ENCODE data around the gene C16orf95. TPM values are rescaled to one million over a fixed set of nuclear protein-coding genes. Genes with fewer than 3 reads are reported as not detected.

Gene C16orf95
- total RNA-seq, 1 experiment from 2014 or later = 6.0 TPM

GRCh38 chr16:87356491-87356853, 39.3 kb upstream of the C16orf95 start:
- no peaks in the 10 kb centered on the region; the same call in 1 of the 2 replicates for H3K36me3 ChIP-seq (ENCODE audit: control insufficient read depth, insufficient read depth, low read length)
- H3K4me1 ChIP-seq (ENCODE audit: control insufficient read depth, insufficient read depth, low read length) = no peaks in the 10 kb centered on the region
- no peak for DNase-seq (ENCODE audit: low read depth, low spot score)
- no peak overlapping the region for H3K27ac ChIP-seq (ENCODE audit: low read length)
- no peak for TF ChIP-seq SIN3A (IDR thresholded peaks at IDR 0.05; ENCODE audit: borderline replicate concordance, insufficient read depth, low read depth, low read length)
- TF ChIP-seq, protein P1, sequence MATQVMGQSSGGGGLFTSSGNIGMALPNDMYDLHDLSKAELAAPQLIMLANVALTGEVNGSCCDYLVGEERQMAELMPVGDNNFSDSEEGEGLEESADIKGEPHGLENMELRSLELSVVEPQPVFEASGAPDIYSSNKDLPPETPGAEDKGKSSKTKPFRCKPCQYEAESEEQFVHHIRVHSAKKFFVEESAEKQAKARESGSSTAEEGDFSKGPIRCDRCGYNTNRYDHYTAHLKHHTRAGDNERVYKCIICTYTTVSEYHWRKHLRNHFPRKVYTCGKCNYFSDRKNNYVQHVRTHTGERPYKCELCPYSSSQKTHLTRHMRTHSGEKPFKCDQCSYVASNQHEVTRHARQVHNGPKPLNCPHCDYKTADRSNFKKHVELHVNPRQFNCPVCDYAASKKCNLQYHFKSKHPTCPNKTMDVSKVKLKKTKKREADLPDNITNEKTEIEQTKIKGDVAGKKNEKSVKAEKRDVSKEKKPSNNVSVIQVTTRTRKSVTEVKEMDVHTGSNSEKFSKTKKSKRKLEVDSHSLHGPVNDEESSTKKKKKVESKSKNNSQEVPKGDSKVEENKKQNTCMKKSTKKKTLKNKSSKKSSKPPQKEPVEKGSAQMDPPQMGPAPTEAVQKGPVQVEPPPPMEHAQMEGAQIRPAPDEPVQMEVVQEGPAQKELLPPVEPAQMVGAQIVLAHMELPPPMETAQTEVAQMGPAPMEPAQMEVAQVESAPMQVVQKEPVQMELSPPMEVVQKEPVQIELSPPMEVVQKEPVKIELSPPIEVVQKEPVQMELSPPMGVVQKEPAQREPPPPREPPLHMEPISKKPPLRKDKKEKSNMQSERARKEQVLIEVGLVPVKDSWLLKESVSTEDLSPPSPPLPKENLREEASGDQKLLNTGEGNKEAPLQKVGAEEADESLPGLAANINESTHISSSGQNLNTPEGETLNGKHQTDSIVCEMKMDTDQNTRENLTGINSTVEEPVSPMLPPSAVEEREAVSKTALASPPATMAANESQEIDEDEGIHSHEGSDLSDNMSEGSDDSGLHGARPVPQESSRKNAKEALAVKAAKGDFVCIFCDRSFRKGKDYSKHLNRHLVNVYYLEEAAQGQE (IDR thresholded peaks at IDR 0.05; ENCODE audit: insufficient read depth in 1 of 2, low read depth in 2 of 2, low read length in 1 of 2) = no peak
- no peak for TF ChIP-seq CTCF (IDR thresholded peaks at IDR 0.05)
- TF ChIP-seq TCF7L2 (IDR thresholded peaks at IDR 0.05; ENCODE audit: low read depth, low read length) = no peak
- no peak for TF ChIP-seq POLR2AphosphoS5 (IDR thresholded peaks at IDR 0.05; ENCODE audit: low read depth, low read length)
- no TSS peak for BruUV-seq (replicated peaks)
- POLR2A ChIA-PET = interaction anchor here (1.0 kb wide), 1 partner anchor 46 kb away, joined by 9 read pairs; no protein-coding TSS in a partner anchor
- no peaks in the 10 kb centered on the region for H3K9me3 ChIP-seq (ENCODE audit: control insufficient read depth, insufficient read depth, low read depth, low read length)
- CTCF ChIA-PET = interaction anchor here (0.7 kb wide), 1 partner anchor 42 kb away, joined by 6 read pairs; no protein-coding TSS in a partner anchor
- H3K27me3 ChIP-seq (ENCODE audit: control insufficient read depth, insufficient read depth, low read length) = no peaks in the 10 kb centered on the region
- no peak overlapping the region for H3K4me3 ChIP-seq (ENCODE audit: low read depth in 2 of 2, low read length in 2 of 2)
- in situ Hi-C loops (cut with HindIII; ENCODE audit: low pct_unique_long_range_greater_than_20kb, low sequenced_read_pairs) (no loop called here), intact Hi-C loops (cut with micrococcal nuclease; ENCODE audit: unreplicated experiment) (no loop called here)
- ATAC-seq = no peak

GRCh38 chr16:87353613-87354012, 36.4 kb upstream of the C16orf95 start:
- H3K36me3 ChIP-seq (ENCODE audit: control insufficient read depth, insufficient read depth, low read length) = no peaks in the 10 kb centered on the region; the same call in 1 of the 2 replicates
- no peaks in the 10 kb centered on the region for H3K4me1 ChIP-seq (ENCODE audit: control insufficient read depth, insufficient read depth, low read length)
- no TSS peak for BruUV-seq (replicated peaks)
- H3K4me3 ChIP-seq (ENCODE audit: low read depth in 2 of 2, low read length in 2 of 2) = no peak overlapping the region
- no peak overlapping the region for H3K27ac ChIP-seq (ENCODE audit: low read length)
- TF ChIP-seq POLR2AphosphoS5 (IDR thresholded peaks at IDR 0.05; ENCODE audit: low read depth, low read length) (no peak), SIN3A (IDR thresholded peaks at IDR 0.05; ENCODE audit: borderline replicate concordance, insufficient read depth, low read depth, low read length) (no peak), TCF7L2 (IDR thresholded peaks at IDR 0.05; ENCODE audit: low read depth, low read length) (no peak), CTCF (IDR thresholded peaks at IDR 0.05) (no peak)
- TF ChIP-seq, protein P1 (IDR thresholded peaks at IDR 0.05; ENCODE audit: insufficient read depth in 1 of 2, low read depth in 2 of 2, low read length in 1 of 2) = no peak
- CTCF ChIA-PET = no interaction called here
- no peak for DNase-seq (ENCODE audit: low read depth, low spot score)
- POLR2A ChIA-PET = no interaction called here
- no peaks in the 10 kb centered on the region for H3K27me3 ChIP-seq (ENCODE audit: control insufficient read depth, insufficient read depth, low read length)
- intact Hi-C loops (cut with micrococcal nuclease; ENCODE audit: unreplicated experiment) = no loop called here
- in situ Hi-C loops (cut with HindIII; ENCODE audit: low pct_unique_long_range_greater_than_20kb, low sequenced_read_pairs) = no loop called here
- no peak for ATAC-seq
- H3K9me3 ChIP-seq (ENCODE audit: control insufficient read depth, insufficient read depth, low read depth, low read length) = no peaks in the 10 kb centered on the region
